ENCODE data around the gene DOCK11. TPM values are rescaled to one million over a fixed set of nuclear protein-coding genes. Genes with fewer than 3 reads are reported as not detected.
A peak's percentile ranks its signal among the peaks of the same experiment; 100 is the strongest.

DOCK11 gene
- total and polyA plus RNA-seq, 2 experiments from 2014 or later, result 7.6 to 8.3 TPM

DNA sequence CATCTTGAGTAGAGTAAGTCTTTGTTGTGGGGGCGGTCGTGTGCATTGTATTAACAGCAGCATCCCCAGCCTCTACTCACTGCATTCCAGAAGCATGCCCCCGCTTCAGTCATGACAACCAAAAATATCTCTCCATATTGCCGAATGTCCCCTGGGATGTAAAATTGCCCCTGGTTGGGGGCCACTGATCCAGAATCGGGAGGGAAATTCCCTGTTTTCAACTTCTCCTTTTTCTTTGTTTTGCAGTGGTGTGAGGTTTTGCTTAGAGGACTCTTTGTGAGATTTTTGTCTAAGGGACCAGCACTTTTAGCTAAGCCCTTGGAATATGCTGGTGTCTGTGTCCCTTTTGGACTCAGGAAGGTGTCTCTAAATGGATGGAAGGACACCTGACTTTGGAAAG is 228.8 kb downstream of the DOCK11 start:
- H3K36me3 ChIP-seq (replicated peaks; ENCODE audit: insufficient read depth, low read depth), result no peaks in the 10 kb centered on the region
- no peaks in the 10 kb centered on the region for H3K79me2 ChIP-seq
- no peak overlapping the region for H2AFZ ChIP-seq
- WGBS (ENCODE audit: low lambda C conversion rate, missing lambda C conversion rate), result 73% methylated on average over 5 of the region's 5 CpGs
- no peak overlapping the region for H3K4me2 ChIP-seq
- H3K9me2 ChIP-seq (replicated peaks; ENCODE audit: insufficient read depth), result no peaks in the 10 kb centered on the region
- no peaks in the 10 kb centered on the region for H3K27me3 ChIP-seq
- no peaks in the 10 kb centered on the region for H4K20me1 ChIP-seq (ENCODE audit: insufficient read depth, poor library complexity, severe bottlenecking)
- peaks cover 10% of the 10 kb centered on the region for H3K4me1 ChIP-seq (ENCODE audit: insufficient read depth)
- H3K4me3 ChIP-seq, result no peak overlapping the region
- TF ChIP-seq EZH2 (IDR thresholded peaks at IDR 0.05; ENCODE audit: borderline replicate concordance) (no peak), EZH2phosphoT487 (IDR thresholded peaks at IDR 0.05; ENCODE audit: low read depth, severe bottlenecking, unreplicated experiment) (no peak)
- TF ChIP-seq, protein P1, sequence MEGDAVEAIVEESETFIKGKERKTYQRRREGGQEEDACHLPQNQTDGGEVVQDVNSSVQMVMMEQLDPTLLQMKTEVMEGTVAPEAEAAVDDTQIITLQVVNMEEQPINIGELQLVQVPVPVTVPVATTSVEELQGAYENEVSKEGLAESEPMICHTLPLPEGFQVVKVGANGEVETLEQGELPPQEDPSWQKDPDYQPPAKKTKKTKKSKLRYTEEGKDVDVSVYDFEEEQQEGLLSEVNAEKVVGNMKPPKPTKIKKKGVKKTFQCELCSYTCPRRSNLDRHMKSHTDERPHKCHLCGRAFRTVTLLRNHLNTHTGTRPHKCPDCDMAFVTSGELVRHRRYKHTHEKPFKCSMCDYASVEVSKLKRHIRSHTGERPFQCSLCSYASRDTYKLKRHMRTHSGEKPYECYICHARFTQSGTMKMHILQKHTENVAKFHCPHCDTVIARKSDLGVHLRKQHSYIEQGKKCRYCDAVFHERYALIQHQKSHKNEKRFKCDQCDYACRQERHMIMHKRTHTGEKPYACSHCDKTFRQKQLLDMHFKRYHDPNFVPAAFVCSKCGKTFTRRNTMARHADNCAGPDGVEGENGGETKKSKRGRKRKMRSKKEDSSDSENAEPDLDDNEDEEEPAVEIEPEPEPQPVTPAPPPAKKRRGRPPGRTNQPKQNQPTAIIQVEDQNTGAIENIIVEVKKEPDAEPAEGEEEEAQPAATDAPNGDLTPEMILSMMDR (IDR thresholded peaks at IDR 0.05; ENCODE audit: poor library complexity), result no peak
- H3K27ac ChIP-seq, result no peak overlapping the region
- no peaks in the 10 kb centered on the region for H3K9me3 ChIP-seq (ENCODE audit: low read depth)
- DNase-seq (ENCODE audit: low spot score), result no peak

DNA sequence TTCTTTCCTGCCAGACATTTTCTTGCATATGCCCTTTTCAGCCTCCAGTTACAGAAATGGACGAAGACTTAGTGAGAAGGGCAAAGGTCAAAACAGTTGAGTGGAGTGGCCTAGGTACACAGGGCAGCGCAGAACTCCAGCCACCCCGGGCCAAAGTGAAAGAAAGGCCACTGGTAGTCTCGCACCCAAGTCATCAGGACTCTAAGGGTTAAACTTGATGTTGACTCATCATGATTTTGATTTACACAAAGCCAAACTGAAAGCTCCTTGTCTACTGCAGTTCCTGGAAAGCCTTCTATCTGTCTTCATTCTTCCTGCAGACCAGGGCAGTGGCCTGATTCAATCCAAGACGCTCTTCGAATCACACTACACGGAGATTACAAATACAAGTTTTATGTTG is 229.2 kb downstream of the DOCK11 start:
- Histone ChIP-seq H3K27ac (peak overlapping the region; percentile 12), H3K4me1 (ENCODE audit: insufficient read depth) (peaks cover 10% of the 10 kb centered on the region), H3K9me3 (ENCODE audit: low read depth) (no peaks in the 10 kb centered on the region), H3K4me3 (no peak overlapping the region), H2AFZ (no peak overlapping the region), H3K9me2 (replicated peaks; ENCODE audit: insufficient read depth) (no peaks in the 10 kb centered on the region), H3K36me3 (replicated peaks; ENCODE audit: insufficient read depth, low read depth) (no peaks in the 10 kb centered on the region), H3K79me2 (no peaks in the 10 kb centered on the region), H3K27me3 (no peaks in the 10 kb centered on the region), H4K20me1 (ENCODE audit: insufficient read depth, poor library complexity, severe bottlenecking) (no peaks in the 10 kb centered on the region), H3K4me2 (peak overlapping the region; percentile 48)
- no peak for DNase-seq (ENCODE audit: low spot score)
- TF ChIP-seq, protein P1 (IDR thresholded peaks at IDR 0.05; ENCODE audit: poor library complexity), result no peak
- TF ChIP-seq EZH2phosphoT487 (IDR thresholded peaks at IDR 0.05; ENCODE audit: low read depth, severe bottlenecking, unreplicated experiment), result no peak
- no peak for TF ChIP-seq EZH2 (IDR thresholded peaks at IDR 0.05; ENCODE audit: borderline replicate concordance)
- WGBS (ENCODE audit: low lambda C conversion rate, missing lambda C conversion rate), result 54% methylated on average over 7 of the region's 7 CpGs

DNA sequence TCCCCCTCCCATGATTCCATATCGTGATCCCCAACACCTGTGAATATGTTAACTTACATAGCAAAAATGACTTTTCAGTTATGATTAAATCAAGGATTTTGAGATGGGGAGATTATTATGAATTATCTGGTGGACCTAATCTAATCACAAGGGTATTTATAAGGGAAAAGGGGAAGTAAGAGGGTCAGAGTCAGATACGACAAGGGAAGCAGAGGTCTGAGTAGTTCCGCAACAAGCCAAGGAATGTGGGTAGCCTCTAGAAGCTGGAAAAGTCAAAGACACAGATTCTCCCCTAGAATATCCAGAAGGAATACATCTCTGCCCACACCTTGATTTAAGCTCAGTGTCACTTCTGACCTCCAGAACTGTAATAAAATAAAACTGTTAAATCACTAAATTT is 230.8 kb downstream of the DOCK11 start:
- Histone ChIP-seq H4K20me1 (ENCODE audit: insufficient read depth, poor library complexity, severe bottlenecking) (no peaks in the 10 kb centered on the region), H2AFZ (no peak overlapping the region), H3K4me1 (ENCODE audit: insufficient read depth) (peaks cover 10% of the 10 kb centered on the region), H3K27ac (peak overlapping the region; percentile 96), H3K9me2 (replicated peaks; ENCODE audit: insufficient read depth) (no peaks in the 10 kb centered on the region), H3K4me2 (peak overlapping the region; percentile 85), H3K79me2 (no peaks in the 10 kb centered on the region), H3K27me3 (no peaks in the 10 kb centered on the region), H3K9me3 (ENCODE audit: low read depth) (no peaks in the 10 kb centered on the region), H3K4me3 (no peak overlapping the region), H3K36me3 (replicated peaks; ENCODE audit: insufficient read depth, low read depth) (no peaks in the 10 kb centered on the region)
- TF ChIP-seq EZH2 (IDR thresholded peaks at IDR 0.05; ENCODE audit: borderline replicate concordance) (no peak), EZH2phosphoT487 (IDR thresholded peaks at IDR 0.05; ENCODE audit: low read depth, severe bottlenecking, unreplicated experiment) (no peak)
- TF ChIP-seq, protein P1 (IDR thresholded peaks at IDR 0.05; ENCODE audit: poor library complexity), result no peak
- DNase-seq (ENCODE audit: low spot score), result no peak
- WGBS (ENCODE audit: low lambda C conversion rate, missing lambda C conversion rate), result 87% methylated on average over 3 of the region's 3 CpGs

Data from hepatocyte (in vitro differentiated cells).